Kidney (tissue), 14 donors: Measurements from ENCODE around the gene TMEM132C. TPM values are rescaled to one million over a fixed set of nuclear protein-coding genes. Genes with fewer than 3 reads are reported as not detected.

ENCODE experiments used
- DNase-seq, 5 donors: peaks; one replicate each; pipeline ENCODE4 v3.0.0-alpha.2; 2013 to 2020
- FAIRE-seq: peaks from 2 replicates; lab custom pipeline; 2012; peaks lifted over from hg19 to GRCh38; lab: Jason Lieb, UNC
- H3K27ac ChIP-seq, 2 donors: one replicate each; pipeline ENCODE4 v1.7.0; 2013; ENCODE audit warnings: low read depth in 2 of 2, low read length in 2 of 2, inconsistent platforms in 1 of 2
- H3K27me3 ChIP-seq: one replicate; pipeline ENCODE4 v1.7.1; 2013; ENCODE audit warnings: low read length, inconsistent platforms; ENCODE audit not compliant: control insufficient read depth, insufficient read depth
- H3K36me3 ChIP-seq, 3 donors: one replicate each; pipeline versions ENCODE4 v1.7.0 to v1.7.1; 2013; ENCODE audit warnings: low read length in 3 of 3, control low read depth in 1 of 3, inconsistent platforms in 1 of 3; ENCODE audit not compliant: insufficient read depth in 3 of 3, control insufficient read depth in 2 of 3
- H3K4me1 ChIP-seq, 3 donors: one replicate each; pipeline versions ENCODE4 v1.7.0 to v1.7.1; 2013; ENCODE audit warnings: low read length in 3 of 3, inconsistent platforms in 1 of 3, low read depth in 1 of 3; ENCODE audit not compliant: control insufficient read depth in 2 of 3, insufficient read depth in 2 of 3
- H3K4me3 ChIP-seq, 3 donors: one replicate each; pipeline versions ENCODE4 v1.7.0 to v1.8.1; 2013; ENCODE audit warnings: low read length in 3 of 3, control low read depth in 1 of 3, inconsistent platforms in 1 of 3
- H3K9ac ChIP-seq, 3 donors: one replicate each; pipeline versions ENCODE4 v1.7.0 to v1.7.1; 2013; ENCODE audit warnings: low read length in 3 of 3, control low read depth in 1 of 3, inconsistent platforms in 1 of 3
- H3K9me3 ChIP-seq, 3 donors: one replicate each; pipeline versions ENCODE4 v1.7.0 to v1.7.1; 2013; ENCODE audit warnings: low read length in 3 of 3, control low read depth in 1 of 3, inconsistent platforms in 1 of 3; ENCODE audit not compliant: control insufficient read depth in 2 of 3, insufficient read depth in 1 of 3
- intact Hi-C: fragments of 100-400 bp; cut with DNase I; formaldehyde crosslinking; loops from one replicate; pipeline ENCODE4 v1.11.1; 2022
- polyA plus RNA-seq: library from polyadenylated mRNA; stranded (reverse); fragments of 350-450 nt; fragmentation: Illumina TruSeq; extraction: RNeasy Lipid Tissue Mini Kit (QIAGEN cat#74804); gene quantifications from one replicate; pipeline ENCODE4 v1.2.3, GENCODE V29; 2014; ENCODE audit warnings: low read depth, low replicate concordance; ENCODE audit not compliant: insufficient read depth
- total RNA-seq: library from RNA; stranded (reverse); fragmentation: NEBNext Ultra II Directional; extraction: Animal tissue kit (Norgen Biotek cat#: 25700); gene quantifications from one replicate; pipeline ENCODE4 v1.2.1, GENCODE V29; 2021
- TF ChIP-seq, protein P1 (sequence below): IDR thresholded peaks from 3 replicates; pipeline ENCODE4 v1.5.1; 2012; ENCODE audit warnings: mild to moderate bottlenecking, moderate library complexity, borderline replicate concordance; ENCODE audit not compliant: insufficient read depth; ENCODE audit errors: extremely low read depth
- donor health status: control.
- donor health status: control.
- donor health status: control.
- donor health status: control.
- donor health status: control.
- donor health status: DM: yes; HTN: yes; CAD: no.
- donor health status: Normal renal cell carcinoma (clear cell type).

Gene TMEM132C
- total and polyA plus RNA-seq, 2 donors from 2014 or later, result 0.28 to 0.75 TPM

DNA sequence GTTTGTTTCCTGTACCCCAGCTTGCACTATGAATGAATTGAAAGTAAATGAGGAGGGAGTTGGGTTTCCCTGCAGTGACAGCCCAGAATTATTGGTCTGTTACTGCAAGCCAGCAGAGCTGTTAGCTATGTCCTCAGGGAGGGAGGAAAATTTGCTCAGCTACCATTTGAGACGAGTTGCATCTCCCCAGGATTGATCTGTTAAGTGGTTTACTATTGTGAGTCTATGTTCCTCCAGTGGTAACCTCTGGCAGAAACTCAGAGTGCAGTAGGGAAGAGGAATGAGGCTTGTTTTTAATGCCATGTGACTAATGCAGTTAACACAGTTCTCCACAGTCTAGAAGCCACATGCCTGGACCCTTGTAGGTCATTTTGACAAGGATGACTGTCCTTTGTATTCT, 382.9 kb downstream of the TMEM132C start:
- FAIRE-seq (no peak), DNase-seq (peak in 2 of 5 donors; percentile 14 to 29)
- no peak overlapping the region for H3K27ac ChIP-seq
- TF ChIP-seq, protein P1, sequence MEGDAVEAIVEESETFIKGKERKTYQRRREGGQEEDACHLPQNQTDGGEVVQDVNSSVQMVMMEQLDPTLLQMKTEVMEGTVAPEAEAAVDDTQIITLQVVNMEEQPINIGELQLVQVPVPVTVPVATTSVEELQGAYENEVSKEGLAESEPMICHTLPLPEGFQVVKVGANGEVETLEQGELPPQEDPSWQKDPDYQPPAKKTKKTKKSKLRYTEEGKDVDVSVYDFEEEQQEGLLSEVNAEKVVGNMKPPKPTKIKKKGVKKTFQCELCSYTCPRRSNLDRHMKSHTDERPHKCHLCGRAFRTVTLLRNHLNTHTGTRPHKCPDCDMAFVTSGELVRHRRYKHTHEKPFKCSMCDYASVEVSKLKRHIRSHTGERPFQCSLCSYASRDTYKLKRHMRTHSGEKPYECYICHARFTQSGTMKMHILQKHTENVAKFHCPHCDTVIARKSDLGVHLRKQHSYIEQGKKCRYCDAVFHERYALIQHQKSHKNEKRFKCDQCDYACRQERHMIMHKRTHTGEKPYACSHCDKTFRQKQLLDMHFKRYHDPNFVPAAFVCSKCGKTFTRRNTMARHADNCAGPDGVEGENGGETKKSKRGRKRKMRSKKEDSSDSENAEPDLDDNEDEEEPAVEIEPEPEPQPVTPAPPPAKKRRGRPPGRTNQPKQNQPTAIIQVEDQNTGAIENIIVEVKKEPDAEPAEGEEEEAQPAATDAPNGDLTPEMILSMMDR, result no peak
- H3K9ac ChIP-seq, result no peak overlapping the region
- H3K4me3 ChIP-seq, result no peak overlapping the region
- no peaks in the 10 kb centered on the region for H3K4me1 ChIP-seq
- no peaks in the 10 kb centered on the region for H3K36me3 ChIP-seq
- intact Hi-C loops, result no loop called here
- peaks cover 0 to 2% (median 0%) of the 10 kb centered on the region in 3 donors for H3K9me3 ChIP-seq
- no peaks in the 10 kb centered on the region for H3K27me3 ChIP-seq

DNA sequence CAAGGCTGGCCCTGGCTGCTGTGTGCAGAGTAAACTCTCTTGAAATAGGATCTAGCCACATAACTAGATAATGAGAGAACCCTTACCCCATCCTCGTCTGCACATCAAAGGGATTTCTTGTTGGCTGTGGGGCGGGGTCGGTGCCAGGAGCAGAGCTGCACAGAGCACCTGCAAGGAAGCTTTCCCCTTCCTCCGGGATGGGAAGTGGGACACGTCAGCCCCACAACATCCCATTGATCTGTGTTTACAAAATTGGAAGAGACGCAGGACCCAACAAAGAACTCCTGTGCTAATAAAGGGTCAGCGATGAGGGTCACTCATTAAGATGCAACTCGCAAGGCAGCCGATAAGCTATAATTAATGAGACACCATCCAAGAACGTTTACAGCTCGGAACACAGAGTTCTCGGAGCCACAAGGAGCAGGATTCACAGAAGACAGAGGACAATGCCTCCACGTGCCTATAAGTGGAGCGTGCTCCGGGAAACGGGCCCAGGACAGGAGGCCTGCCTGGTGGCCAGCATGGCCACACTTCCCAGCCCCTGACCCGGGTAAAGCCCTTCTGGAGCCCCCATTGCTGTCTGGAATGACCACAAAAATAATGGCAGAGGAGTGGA, 385.3 kb downstream of the TMEM132C start:
- Histone ChIP-seq H3K27ac (no peak overlapping the region), H3K36me3 (no peaks in the 10 kb centered on the region), H3K27me3 (no peaks in the 10 kb centered on the region), H3K9ac (no peak overlapping the region), H3K9me3 (peaks cover 0 to 2% (median 0%) of the 10 kb centered on the region in 3 donors), H3K4me3 (no peak overlapping the region), H3K4me1 (no peaks in the 10 kb centered on the region)
- TF ChIP-seq, protein P1, result no peak
- intact Hi-C loops, result no loop called here
- DNase-seq (no peak), FAIRE-seq (no peak)

DNA sequence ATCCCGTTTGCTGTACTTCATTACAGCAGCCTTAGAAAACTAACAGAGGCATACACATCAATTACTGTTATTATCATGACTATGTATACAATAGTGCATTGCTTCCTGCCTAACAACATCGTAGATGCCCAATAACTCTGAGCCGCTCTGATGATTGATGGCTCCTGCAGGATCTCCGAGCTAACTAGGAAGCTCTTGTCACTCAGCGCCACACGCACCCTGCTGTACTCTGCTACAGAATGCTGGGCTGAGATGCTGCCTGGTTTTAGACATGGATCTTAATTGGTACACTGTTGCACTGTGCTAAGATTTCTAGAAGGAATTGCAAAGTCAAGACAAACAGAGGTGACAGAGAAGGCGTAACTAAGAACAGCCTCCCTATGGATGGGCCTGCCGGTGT, 387.5 kb downstream of the TMEM132C start:
- DNase-seq, result no peak
- Histone ChIP-seq H3K9me3 (no peaks in the 10 kb centered on the region), H3K27ac (no peak overlapping the region), H3K27me3 (no peaks in the 10 kb centered on the region), H3K4me3 (no peak overlapping the region), H3K36me3 (no peaks in the 10 kb centered on the region), H3K4me1 (no peaks in the 10 kb centered on the region), H3K9ac (no peak overlapping the region)
- intact Hi-C loops, result no loop called here
- FAIRE-seq, result no peak
- TF ChIP-seq, protein P1, result no peak

DNA sequence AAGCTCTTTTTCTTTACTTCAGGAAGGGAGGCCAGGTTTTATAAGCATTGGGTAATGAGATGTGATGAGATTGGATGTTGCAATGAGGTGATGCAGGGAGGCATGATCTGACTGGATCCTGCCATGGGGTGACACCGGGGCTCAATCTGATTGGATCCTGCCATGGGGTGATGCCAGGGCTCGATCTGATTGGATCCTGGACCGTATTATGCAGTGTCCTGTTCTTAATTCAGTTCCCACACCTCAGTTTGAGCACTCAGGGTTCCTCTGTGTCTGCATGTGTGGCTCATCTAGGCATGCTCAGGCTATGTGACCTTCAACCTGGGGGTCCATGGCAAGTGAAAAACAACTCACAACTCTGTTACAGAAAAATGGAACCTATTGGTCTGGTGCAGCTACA, 390.4 kb downstream of the TMEM132C start:
- no peak overlapping the region for H3K4me3 ChIP-seq
- H3K36me3 ChIP-seq, result no peaks in the 10 kb centered on the region
- DNase-seq (no peak), FAIRE-seq (no peak)
- no peaks in the 10 kb centered on the region for H3K4me1 ChIP-seq
- TF ChIP-seq, protein P1, result no peak
- H3K27ac ChIP-seq, result no peak overlapping the region
- H3K9me3 ChIP-seq, result no peaks in the 10 kb centered on the region
- intact Hi-C loops, result no loop called here
- H3K9ac ChIP-seq, result no peak overlapping the region
- H3K27me3 ChIP-seq, result no peaks in the 10 kb centered on the region
